GM12878 (cell line): ENCODE measurements around the gene KCNK7. TPM values are rescaled to one million over a fixed set of nuclear protein-coding genes. Genes with fewer than 3 reads are reported as not detected.

Source experiments
- ATF7 ChIP-seq: fragments of 450-650 bp; IDR thresholded peaks from 2 replicates; pipeline ENCODE4 v1.6.1; 2016; ENCODE audit warnings: low read depth, mild to moderate bottlenecking
- BRCA1 ChIP-seq: IDR thresholded peaks from 2 replicates; pipeline ENCODE4 v1.6.1; 2011; ENCODE audit warnings: low read depth, low read length, improper control_type of control experiment
- CHD1 ChIP-seq: IDR thresholded peaks from 2 replicates; pipeline ENCODE4 v1.6.1; 2012; ENCODE audit warnings: low read depth, low read length, improper control_type of control experiment
- CHD2 ChIP-seq: IDR thresholded peaks from 2 replicates; pipeline ENCODE4 v1.6.1; 2011; ENCODE audit warnings: low read depth, low read length, improper control_type of control experiment, borderline replicate concordance
- ETV6 ChIP-seq, 2 experiments: fragments of 450-650 bp in 1 of 2; IDR thresholded peaks in 1 of 2; conservative IDR thresholded peaks in 1 of 2; 2 replicates each; pipeline ENCODE4 v1.6.1; 2014; ENCODE audit warnings: antibody characterized with exemption in 1 of 2, borderline replicate concordance in 1 of 2, low read depth in 1 of 2, mild to moderate bottlenecking in 1 of 2, moderate library complexity in 1 of 2
- FOS ChIP-seq: IDR thresholded peaks from 3 replicates; pipeline ENCODE4 v1.6.1; 2011; ENCODE audit warnings: borderline replicate concordance; ENCODE audit not compliant: insufficient read length; ENCODE audit errors: extremely low read depth
- GATAD2B ChIP-seq: fragments of 450-650 bp; conservative IDR thresholded peaks from 2 replicates; pipeline ENCODE4 v1.6.1; 2017; ENCODE audit warnings: low read depth, mild to moderate bottlenecking, moderate library complexity
- JUND ChIP-seq: IDR thresholded peaks from 2 replicates; pipeline ENCODE4 v1.6.1; 2012; ENCODE audit warnings: low read depth, mild to moderate bottlenecking, low read length, improper control_type of control experiment, moderate library complexity
- KDM1A ChIP-seq: fragments of 200-600 bp; sonication (generic); IDR thresholded peaks from 2 replicates; pipeline ENCODE4 v1.6.1; 2016; ENCODE audit warnings: borderline replicate concordance
- POU2F2 ChIP-seq: IDR thresholded peaks from 3 replicates; pipeline ENCODE4 v1.6.1; 2011; ENCODE audit warnings: low read depth, mild to moderate bottlenecking, low read length, borderline replicate concordance
- RUNX3 ChIP-seq: IDR thresholded peaks from 2 replicates; pipeline ENCODE4 v1.6.1; 2012; ENCODE audit warnings: low read length, inconsistent platforms
- TCF3 ChIP-seq: IDR thresholded peaks from 2 replicates; pipeline ENCODE4 v1.6.1; 2012; ENCODE audit warnings: low read depth, mild to moderate bottlenecking, low read length, borderline replicate concordance; ENCODE audit not compliant: insufficient read depth
- YY1 ChIP-seq: IDR thresholded peaks from 2 replicates; pipeline ENCODE4 v1.6.1; 2011; ENCODE audit warnings: low read depth, mild to moderate bottlenecking, low read length
- polyA plus RNA-seq, 11 experiments: library from polyadenylated mRNA; depleted of rRNA in 4 of 11; unstranded in 6 of 11; stranded (reverse) in 5 of 11; fragments of >200 nt; fragmentation: Nextera tagmentation in 4 of 11; fragmentation: Illumina TruSeq in 1 of 11; extraction: Ambion mirVana in 4 of 11; extraction: Trizol in 1 of 11; gene quantifications; 1 replicate in 1 of 11; 2 replicates in 10 of 11; pipeline versions ENCODE4 v1.2.1 to v1.2.3, GENCODE V29; 2011 to 2016; ENCODE audit warnings: inconsistent platforms in 2 of 11, missing spikeins in 2 of 11, low read depth in 1 of 11
- total RNA-seq, 4 experiments: library from RNA; depleted of rRNA in 3 of 4; stranded (reverse); fragments of >200 nt in 3 of 4; fragmentation: Illumina TruSeq in 1 of 4; extraction: Trizol in 1 of 4; gene quantifications; 2 replicates each; pipeline versions ENCODE4 v1.2.1 to v1.2.3, GENCODE V29; 2013 to 2021
- TF ChIP-seq, protein P1 (sequence below): IDR thresholded peaks from 2 replicates; pipeline ENCODE4 v1.6.1; 2012; ENCODE audit warnings: mild to moderate bottlenecking, low read depth, low read length
- TF ChIP-seq, protein P2 (sequence below): IDR thresholded peaks from 2 replicates; pipeline ENCODE4 v1.6.1; 2011; ENCODE audit warnings: low read depth, mild to moderate bottlenecking, low read length, moderate library complexity, borderline replicate concordance; ENCODE audit errors: extremely low read depth
- TF ChIP-seq, protein P3 (sequence below): fragments of 450-650 bp; IDR thresholded peaks from 2 replicates; pipeline ENCODE4 v1.6.1; 2017; ENCODE audit warnings: mild to moderate bottlenecking
- TF ChIP-seq, protein P4 (sequence below): fragments of 450-650 bp; IDR thresholded peaks from 2 replicates; pipeline ENCODE4 v1.6.1; 2017; ENCODE audit warnings: mild to moderate bottlenecking, moderate library complexity

Gene KCNK7
- total and polyA plus RNA-seq, 10 of the 15 experiments (the other 5 are each of a cell fraction or from before 2014, with no cell fraction given): 0.11 to 0.54 (median 0.23) TPM; not detected in 7

DNA sequence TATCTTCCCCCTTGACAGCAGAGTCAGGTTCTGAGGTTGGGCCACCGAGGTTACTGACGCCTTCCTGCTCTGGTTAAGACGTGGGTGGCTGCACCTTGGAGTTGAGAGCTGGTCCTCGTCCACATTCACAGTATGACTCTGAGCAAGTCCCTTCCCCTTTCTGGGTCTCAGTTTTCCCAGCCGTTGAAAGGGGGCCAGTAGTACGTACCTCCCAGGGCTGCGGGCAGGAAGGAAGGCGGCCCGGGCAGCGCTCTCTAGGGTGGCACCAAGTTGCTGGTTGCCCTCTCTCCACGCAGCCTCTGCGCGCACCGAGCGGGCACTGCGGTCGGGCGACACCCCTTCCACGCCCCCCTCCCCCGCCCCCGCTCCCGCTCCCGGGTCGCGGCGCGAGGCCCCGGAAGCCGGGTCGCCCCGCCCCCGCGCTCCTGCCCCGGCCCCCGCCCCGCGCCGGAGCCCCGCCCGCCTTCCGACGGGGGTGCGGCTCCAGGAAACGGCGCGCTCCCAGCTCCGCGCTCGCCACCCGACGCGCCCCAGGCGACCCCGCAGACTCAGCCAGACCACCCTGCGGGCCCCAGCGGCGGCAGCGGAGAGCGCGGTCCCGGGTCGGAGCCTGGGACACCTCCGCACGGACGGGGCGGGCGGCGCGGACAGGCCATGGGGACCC, 19.9 kb downstream of the KCNK7 start, which contains the start of gene EHBP1L1 (continued):
- TF ChIP-seq FOS: no peak
- TF ChIP-seq, protein P1, sequence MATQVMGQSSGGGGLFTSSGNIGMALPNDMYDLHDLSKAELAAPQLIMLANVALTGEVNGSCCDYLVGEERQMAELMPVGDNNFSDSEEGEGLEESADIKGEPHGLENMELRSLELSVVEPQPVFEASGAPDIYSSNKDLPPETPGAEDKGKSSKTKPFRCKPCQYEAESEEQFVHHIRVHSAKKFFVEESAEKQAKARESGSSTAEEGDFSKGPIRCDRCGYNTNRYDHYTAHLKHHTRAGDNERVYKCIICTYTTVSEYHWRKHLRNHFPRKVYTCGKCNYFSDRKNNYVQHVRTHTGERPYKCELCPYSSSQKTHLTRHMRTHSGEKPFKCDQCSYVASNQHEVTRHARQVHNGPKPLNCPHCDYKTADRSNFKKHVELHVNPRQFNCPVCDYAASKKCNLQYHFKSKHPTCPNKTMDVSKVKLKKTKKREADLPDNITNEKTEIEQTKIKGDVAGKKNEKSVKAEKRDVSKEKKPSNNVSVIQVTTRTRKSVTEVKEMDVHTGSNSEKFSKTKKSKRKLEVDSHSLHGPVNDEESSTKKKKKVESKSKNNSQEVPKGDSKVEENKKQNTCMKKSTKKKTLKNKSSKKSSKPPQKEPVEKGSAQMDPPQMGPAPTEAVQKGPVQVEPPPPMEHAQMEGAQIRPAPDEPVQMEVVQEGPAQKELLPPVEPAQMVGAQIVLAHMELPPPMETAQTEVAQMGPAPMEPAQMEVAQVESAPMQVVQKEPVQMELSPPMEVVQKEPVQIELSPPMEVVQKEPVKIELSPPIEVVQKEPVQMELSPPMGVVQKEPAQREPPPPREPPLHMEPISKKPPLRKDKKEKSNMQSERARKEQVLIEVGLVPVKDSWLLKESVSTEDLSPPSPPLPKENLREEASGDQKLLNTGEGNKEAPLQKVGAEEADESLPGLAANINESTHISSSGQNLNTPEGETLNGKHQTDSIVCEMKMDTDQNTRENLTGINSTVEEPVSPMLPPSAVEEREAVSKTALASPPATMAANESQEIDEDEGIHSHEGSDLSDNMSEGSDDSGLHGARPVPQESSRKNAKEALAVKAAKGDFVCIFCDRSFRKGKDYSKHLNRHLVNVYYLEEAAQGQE: no peak
- TF ChIP-seq ATF7: peak; percentile 25; the same call in 1 of the 2 replicates
- TF ChIP-seq, protein P2, sequence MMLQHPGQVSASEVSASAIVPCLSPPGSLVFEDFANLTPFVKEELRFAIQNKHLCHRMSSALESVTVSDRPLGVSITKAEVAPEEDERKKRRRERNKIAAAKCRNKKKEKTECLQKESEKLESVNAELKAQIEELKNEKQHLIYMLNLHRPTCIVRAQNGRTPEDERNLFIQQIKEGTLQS: no peak
- TF ChIP-seq POU2F2: peak; percentile 65
- TF ChIP-seq CHD1: 0 out of 2 replicates have a peak, but pooled peaks have one; percentile 46
- TF ChIP-seq TCF3: no peak
- TF ChIP-seq YY1: no peak
- TF ChIP-seq JUND: peak; percentile 19; the same call in 1 of the 2 replicates
- TF ChIP-seq ETV6 (conservative IDR thresholded peaks at IDR 0.05 in 1 of 2, IDR thresholded peaks at IDR 0.05 in 1 of 2; ENCODE audit: borderline replicate concordance in 1 of 2, low read depth in 1 of 2): peak in 1 of 2 experiments; percentile 40; a peak in 1 of 4 replicates
- TF ChIP-seq, protein P3, sequence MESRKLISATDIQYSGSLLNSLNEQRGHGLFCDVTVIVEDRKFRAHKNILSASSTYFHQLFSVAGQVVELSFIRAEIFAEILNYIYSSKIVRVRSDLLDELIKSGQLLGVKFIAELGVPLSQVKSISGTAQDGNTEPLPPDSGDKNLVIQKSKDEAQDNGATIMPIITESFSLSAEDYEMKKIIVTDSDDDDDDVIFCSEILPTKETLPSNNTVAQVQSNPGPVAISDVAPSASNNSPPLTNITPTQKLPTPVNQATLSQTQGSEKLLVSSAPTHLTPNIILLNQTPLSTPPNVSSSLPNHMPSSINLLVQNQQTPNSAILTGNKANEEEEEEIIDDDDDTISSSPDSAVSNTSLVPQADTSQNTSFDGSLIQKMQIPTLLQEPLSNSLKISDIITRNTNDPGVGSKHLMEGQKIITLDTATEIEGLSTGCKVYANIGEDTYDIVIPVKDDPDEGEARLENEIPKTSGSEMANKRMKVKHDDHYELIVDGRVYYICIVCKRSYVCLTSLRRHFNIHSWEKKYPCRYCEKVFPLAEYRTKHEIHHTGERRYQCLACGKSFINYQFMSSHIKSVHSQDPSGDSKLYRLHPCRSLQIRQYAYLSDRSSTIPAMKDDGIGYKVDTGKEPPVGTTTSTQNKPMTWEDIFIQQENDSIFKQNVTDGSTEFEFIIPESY: no peak
- TF ChIP-seq KDM1A: no peak
- TF ChIP-seq GATAD2B: peak; percentile 81
- peak; percentile 35; the same call in 1 of the 2 replicates for TF ChIP-seq CHD2
- TF ChIP-seq RUNX3: no peak
- TF ChIP-seq BRCA1: no peak
- TF ChIP-seq, protein P4, sequence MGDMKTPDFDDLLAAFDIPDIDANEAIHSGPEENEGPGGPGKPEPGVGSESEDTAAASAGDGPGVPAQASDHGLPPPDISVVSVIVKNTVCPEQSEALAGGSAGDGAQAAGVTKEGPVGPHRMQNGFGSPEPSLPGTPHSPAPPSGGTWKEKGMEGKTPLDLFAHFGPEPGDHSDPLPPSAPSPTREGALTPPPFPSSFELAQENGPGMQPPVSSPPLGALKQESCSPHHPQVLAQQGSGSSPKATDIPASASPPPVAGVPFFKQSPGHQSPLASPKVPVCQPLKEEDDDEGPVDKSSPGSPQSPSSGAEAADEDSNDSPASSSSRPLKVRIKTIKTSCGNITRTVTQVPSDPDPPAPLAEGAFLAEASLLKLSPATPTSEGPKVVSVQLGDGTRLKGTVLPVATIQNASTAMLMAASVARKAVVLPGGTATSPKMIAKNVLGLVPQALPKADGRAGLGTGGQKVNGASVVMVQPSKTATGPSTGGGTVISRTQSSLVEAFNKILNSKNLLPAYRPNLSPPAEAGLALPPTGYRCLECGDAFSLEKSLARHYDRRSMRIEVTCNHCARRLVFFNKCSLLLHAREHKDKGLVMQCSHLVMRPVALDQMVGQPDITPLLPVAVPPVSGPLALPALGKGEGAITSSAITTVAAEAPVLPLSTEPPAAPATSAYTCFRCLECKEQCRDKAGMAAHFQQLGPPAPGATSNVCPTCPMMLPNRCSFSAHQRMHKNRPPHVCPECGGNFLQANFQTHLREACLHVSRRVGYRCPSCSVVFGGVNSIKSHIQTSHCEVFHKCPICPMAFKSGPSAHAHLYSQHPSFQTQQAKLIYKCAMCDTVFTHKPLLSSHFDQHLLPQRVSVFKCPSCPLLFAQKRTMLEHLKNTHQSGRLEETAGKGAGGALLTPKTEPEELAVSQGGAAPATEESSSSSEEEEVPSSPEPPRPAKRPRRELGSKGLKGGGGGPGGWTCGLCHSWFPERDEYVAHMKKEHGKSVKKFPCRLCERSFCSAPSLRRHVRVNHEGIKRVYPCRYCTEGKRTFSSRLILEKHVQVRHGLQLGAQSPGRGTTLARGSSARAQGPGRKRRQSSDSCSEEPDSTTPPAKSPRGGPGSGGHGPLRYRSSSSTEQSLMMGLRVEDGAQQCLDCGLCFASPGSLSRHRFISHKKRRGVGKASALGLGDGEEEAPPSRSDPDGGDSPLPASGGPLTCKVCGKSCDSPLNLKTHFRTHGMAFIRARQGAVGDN: no peak; the same call in 1 of the 2 replicates
